Measurements from ENCODE around the gene PCDHGA9.

DNA sequence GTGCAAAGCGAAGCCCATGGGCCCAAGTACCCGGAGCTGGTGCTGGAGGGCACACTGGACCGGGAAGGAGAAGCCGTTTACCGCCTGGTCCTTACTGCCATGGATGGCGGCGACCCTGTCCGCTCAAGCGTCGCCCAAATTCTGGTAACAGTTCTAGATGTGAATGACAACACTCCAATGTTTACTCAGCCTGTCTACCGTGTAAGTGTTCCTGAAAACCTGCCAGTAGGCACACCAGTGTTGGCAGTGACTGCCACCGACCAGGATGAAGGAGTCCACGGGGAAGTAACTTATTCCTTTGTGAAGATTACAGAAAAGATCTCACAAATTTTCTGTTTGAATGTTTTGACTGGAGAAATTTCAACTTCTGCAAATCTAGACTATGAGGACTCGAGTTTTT, 28.0 kb upstream of the PCDHGA9 start:
- TF ChIP-seq, protein P1, sequence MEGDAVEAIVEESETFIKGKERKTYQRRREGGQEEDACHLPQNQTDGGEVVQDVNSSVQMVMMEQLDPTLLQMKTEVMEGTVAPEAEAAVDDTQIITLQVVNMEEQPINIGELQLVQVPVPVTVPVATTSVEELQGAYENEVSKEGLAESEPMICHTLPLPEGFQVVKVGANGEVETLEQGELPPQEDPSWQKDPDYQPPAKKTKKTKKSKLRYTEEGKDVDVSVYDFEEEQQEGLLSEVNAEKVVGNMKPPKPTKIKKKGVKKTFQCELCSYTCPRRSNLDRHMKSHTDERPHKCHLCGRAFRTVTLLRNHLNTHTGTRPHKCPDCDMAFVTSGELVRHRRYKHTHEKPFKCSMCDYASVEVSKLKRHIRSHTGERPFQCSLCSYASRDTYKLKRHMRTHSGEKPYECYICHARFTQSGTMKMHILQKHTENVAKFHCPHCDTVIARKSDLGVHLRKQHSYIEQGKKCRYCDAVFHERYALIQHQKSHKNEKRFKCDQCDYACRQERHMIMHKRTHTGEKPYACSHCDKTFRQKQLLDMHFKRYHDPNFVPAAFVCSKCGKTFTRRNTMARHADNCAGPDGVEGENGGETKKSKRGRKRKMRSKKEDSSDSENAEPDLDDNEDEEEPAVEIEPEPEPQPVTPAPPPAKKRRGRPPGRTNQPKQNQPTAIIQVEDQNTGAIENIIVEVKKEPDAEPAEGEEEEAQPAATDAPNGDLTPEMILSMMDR (optimal IDR thresholded peaks at IDR 0.05 in 1 of 3, IDR thresholded peaks at IDR 0.05 in 1 of 3, conservative IDR thresholded peaks at IDR 0.05 in 1 of 3; ENCODE audit: extremely low read depth in 1 of 3, insufficient read depth in 2 of 3, low read length in 3 of 3): no peak
- no peak for TF ChIP-seq EZH2 (IDR thresholded peaks at IDR 0.05; ENCODE audit: low read length)

Data from keratinocyte (primary cell).